Prostate gland (tissue), 2 donors: ENCODE measurements around the gene PCDH9. TPM values are rescaled to one million over a fixed set of nuclear protein-coding genes. Genes with fewer than 3 reads are reported as not detected.
"Not testable (repeated sequence)": the region's sequence is repeated elsewhere in the genome, so short reads cannot be mapped to it uniquely, and the experiment has no call there.

Source experiments
- DNase-seq: peaks from one replicate; pipeline ENCODE4 v3.0.0-alpha.2; 2019; ENCODE audit warnings: low spot score
- H3K27ac ChIP-seq, 2 donors: fragments of 200-600 bp; sonication (generic); 2 replicates each; pipeline ENCODE4 v1.5.1; 2017 to 2019
- H3K27me3 ChIP-seq: fragments of 200-600 bp; sonication (generic); replicated peaks from 2 replicates; pipeline ENCODE4 v1.5.1; 2019; ENCODE audit not compliant: insufficient read depth
- H3K36me3 ChIP-seq, 2 donors: fragments of 200-600 bp; sonication (generic); 1 replicate in 1 of 2; 2 replicates in 1 of 2; pipeline versions ENCODE4 v1.5.1 to v1.8.1; 2017 to 2019
- H3K4me1 ChIP-seq: fragments of 200-600 bp; sonication (generic); replicated peaks from 2 replicates; pipeline ENCODE4 v1.5.1; 2019
- H3K4me3 ChIP-seq, 2 donors: fragments of 200-600 bp; sonication (generic); 2 replicates each; pipeline ENCODE4 v1.5.1; 2017 to 2019
- H3K9me3 ChIP-seq: fragments of 200-600 bp; sonication (generic); 2 replicates; pipeline ENCODE4 v1.5.1; 2017
- POLR2A ChIP-seq: fragments of 450-650 bp; IDR thresholded peaks from one replicate; pipeline ENCODE4 v1.6.1; 2016; ENCODE audit warnings: antibody characterized with exemption, mild to moderate bottlenecking
- POLR2AphosphoS5 ChIP-seq: sonication (generic); formaldehyde crosslinking; IDR thresholded peaks from one replicate; pipeline ENCODE4 v1.6.1; 2017; ENCODE audit warnings: antibody characterized with exemption
- WGBS: methylation state at CpG from one replicate; pipeline ENCODE4 v1.1.5; 2018; 5-methylcytosine and 5-hydroxymethylcytosine counted together
- intact Hi-C: fragments of 100-400 bp; cut with DNase I; formaldehyde crosslinking; loops from one replicate; pipeline ENCODE4 v1.14.2; 2022
- total RNA-seq, 2 donors: library from RNA; depleted of rRNA; stranded (reverse); fragments of >200 nt; gene quantifications; one replicate each; pipeline ENCODE4 v1.1.0, GENCODE V29; 2016
- TF ChIP-seq, protein P1 (sequence below), 4 experiments: fragments of 200-600 bp in 2 of 4; fragments of 450-650 bp in 2 of 4; sonication (generic) in 2 of 4; IDR thresholded peaks; 1 replicate in 3 of 4; 2 replicates in 1 of 4; pipeline ENCODE4 v1.5.1; 2016 to 2019; ENCODE audit warnings: antibody characterized with exemption in 4 of 4, mild to moderate bottlenecking in 2 of 4, moderate library complexity in 2 of 4

PCDH9 gene
- total RNA-seq, 2 donors from 2014 or later: 1.8 to 5.5 TPM

DNA sequence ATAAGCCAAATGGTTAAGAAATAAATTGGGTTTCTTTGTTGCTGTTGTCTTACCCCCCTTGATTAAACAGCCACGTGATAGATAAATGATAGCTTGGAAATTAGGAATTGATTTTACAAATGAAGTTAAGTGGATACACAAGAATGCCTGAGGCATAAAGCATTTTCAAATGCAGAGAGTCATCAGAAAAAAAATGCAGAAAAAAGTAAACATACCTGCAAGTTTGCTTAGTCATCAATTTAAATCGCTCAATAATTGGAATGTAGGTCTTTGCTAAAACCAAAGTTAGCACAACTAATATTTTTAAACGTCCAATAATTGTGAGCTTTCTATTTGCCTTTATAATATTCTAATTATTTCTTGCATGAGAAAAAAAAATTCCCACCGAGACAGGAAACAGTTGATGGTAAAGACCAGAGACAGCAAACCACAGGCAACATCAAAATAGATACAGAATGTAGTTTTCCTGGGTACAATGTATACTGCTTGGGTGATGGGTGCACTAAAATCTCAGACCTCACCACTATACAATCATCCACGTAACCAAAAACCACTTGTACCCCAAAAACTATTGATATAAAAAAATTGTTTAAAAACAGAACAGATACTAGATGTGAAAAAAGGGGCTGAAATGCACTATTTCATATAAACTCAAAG lies 924.0 kb downstream of the PCDH9 start:
- WGBS: 74% methylated on average over 5 of the region's 5 CpGs
- intact Hi-C loops: no loop called here
- H3K4me3 ChIP-seq: no peak overlapping the region
- no peak for DNase-seq
- TF ChIP-seq POLR2AphosphoS5: no peak
- TF ChIP-seq POLR2A: no peak
- TF ChIP-seq, protein P1, sequence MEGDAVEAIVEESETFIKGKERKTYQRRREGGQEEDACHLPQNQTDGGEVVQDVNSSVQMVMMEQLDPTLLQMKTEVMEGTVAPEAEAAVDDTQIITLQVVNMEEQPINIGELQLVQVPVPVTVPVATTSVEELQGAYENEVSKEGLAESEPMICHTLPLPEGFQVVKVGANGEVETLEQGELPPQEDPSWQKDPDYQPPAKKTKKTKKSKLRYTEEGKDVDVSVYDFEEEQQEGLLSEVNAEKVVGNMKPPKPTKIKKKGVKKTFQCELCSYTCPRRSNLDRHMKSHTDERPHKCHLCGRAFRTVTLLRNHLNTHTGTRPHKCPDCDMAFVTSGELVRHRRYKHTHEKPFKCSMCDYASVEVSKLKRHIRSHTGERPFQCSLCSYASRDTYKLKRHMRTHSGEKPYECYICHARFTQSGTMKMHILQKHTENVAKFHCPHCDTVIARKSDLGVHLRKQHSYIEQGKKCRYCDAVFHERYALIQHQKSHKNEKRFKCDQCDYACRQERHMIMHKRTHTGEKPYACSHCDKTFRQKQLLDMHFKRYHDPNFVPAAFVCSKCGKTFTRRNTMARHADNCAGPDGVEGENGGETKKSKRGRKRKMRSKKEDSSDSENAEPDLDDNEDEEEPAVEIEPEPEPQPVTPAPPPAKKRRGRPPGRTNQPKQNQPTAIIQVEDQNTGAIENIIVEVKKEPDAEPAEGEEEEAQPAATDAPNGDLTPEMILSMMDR (IDR thresholded peaks at IDR 0.05): no peak
- H3K9me3 ChIP-seq: no peaks in the 10 kb centered on the region
- H3K27me3 ChIP-seq: no peaks in the 10 kb centered on the region
- H3K4me1 ChIP-seq: no peaks in the 10 kb centered on the region
- H3K27ac ChIP-seq: no peak overlapping the region
- no peaks in the 10 kb centered on the region for H3K36me3 ChIP-seq

DNA sequence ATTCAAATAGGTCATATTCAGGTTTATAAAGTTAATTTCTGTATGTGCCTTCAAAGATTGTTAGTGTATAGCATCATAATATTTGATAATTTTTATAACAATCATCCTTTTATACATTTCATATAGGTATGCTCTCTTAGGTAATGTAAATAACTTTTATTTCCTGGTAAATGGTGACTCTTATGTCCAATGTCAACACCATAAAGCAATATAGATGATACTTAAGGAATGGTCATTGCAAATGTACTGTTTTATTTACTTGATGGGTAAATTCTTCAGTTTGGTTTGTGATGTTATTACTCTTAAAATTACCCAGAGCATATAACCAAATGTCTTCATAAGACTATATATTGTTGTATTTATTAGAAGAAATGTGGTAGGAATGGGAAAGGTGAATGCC lies 928.7 kb downstream of the PCDH9 start:
- Histone ChIP-seq H3K27ac (no peak overlapping the region), H3K4me3 (no peak overlapping the region), H3K4me1 (no peaks in the 10 kb centered on the region), H3K27me3 (no peaks in the 10 kb centered on the region), H3K9me3 (no peaks in the 10 kb centered on the region), H3K36me3 (no peaks in the 10 kb centered on the region)
- intact Hi-C loops: no loop called here
- no peak for DNase-seq
- TF ChIP-seq, protein P1 (IDR thresholded peaks at IDR 0.05): no peak
- TF ChIP-seq POLR2AphosphoS5 (no peak), POLR2A (no peak)

DNA sequence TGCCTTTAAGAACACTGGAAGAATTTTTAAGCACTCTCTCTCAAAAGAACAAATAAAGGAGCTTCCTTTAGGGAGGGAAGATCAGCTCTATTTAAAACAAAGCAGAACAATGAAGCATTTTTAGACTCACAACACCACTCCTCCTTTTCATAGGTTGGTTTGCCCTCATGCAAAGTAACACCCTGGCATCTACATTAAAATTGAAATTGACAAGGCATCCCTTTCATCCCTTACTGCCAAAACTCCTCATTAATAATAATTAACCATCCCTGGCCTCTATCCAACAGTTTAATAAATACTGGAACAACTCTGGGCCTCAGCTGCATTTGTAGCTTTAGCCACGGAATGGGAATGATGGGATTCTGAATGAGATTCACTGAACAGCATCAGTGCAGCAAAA lies 929.1 kb downstream of the PCDH9 start:
- Histone ChIP-seq H3K9me3 (no peaks in the 10 kb centered on the region), H3K36me3 (no peaks in the 10 kb centered on the region), H3K27me3 (no peaks in the 10 kb centered on the region), H3K27ac (no peak overlapping the region), H3K4me3 (no peak overlapping the region), H3K4me1 (no peaks in the 10 kb centered on the region)
- no peak for DNase-seq
- TF ChIP-seq, protein P1 (IDR thresholded peaks at IDR 0.05): no peak
- no peak for TF ChIP-seq POLR2AphosphoS5
- no peak for TF ChIP-seq POLR2A
- intact Hi-C loops: no loop called here
- WGBS: 52% methylated on average over 1 of the region's 1 CpG

DNA sequence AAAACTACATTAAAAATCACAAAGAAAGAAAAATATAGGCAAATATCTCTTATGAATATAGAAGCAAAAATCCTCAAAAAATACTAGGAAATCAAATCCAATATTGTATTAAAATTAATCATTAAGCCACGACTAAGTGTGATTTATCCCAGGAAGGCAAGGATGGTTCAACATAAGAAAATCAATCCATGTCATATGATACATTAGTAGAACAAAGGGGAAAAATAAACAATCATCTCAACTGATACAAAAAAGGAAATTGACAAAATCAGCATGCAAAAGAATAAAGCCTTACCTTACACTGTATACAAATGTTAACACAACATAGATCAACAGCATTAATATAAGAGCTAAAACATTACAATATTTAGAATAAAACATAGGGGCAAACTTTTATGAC lies 933.3 kb downstream of the PCDH9 start:
- no peak overlapping the region for H3K27ac ChIP-seq
- no peak for DNase-seq
- H3K4me1 ChIP-seq: no peaks in the 10 kb centered on the region
- TF ChIP-seq POLR2AphosphoS5 (no peak), POLR2A (no peak)
- TF ChIP-seq, protein P1 (IDR thresholded peaks at IDR 0.05): no peak
- H3K4me3 ChIP-seq: no peak overlapping the region
- intact Hi-C loops: no loop called here
- WGBS: 83% methylated on average over 1 of the region's 1 CpG
- H3K9me3 ChIP-seq: no peaks in the 10 kb centered on the region
- H3K27me3 ChIP-seq: no peaks in the 10 kb centered on the region
- H3K36me3 ChIP-seq: no peaks in the 10 kb centered on the region

DNA sequence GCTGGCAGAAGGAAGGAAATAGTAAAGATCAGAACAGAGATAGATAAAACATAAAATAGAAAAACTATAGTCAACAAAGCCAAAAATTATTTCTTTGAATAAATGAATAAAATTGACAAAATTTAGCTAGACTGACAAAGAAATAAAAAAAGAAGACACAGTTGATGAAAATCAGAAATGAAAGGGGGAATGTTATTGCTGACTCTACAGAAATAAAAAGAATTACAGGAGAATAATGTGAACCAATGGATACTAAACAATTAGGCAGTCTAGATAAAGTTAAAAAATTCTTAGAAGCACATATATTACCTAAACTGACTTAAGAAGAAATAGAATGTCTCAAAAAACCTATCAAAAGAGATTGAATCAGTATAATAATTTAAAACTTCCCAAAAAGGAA lies 933.8 kb downstream of the PCDH9 start:
- TF ChIP-seq POLR2A: no peak
- TF ChIP-seq, protein P1 (IDR thresholded peaks at IDR 0.05): no peak
- TF ChIP-seq POLR2AphosphoS5: no peak
- intact Hi-C loops: no loop called here
- Histone ChIP-seq H3K36me3 (no peaks in the 10 kb centered on the region), H3K27me3 (no peaks in the 10 kb centered on the region), H3K9me3 (no peaks in the 10 kb centered on the region), H3K4me1 (no peaks in the 10 kb centered on the region), H3K4me3 (no peak overlapping the region), H3K27ac (no peak overlapping the region)
- no peak for DNase-seq

DNA sequence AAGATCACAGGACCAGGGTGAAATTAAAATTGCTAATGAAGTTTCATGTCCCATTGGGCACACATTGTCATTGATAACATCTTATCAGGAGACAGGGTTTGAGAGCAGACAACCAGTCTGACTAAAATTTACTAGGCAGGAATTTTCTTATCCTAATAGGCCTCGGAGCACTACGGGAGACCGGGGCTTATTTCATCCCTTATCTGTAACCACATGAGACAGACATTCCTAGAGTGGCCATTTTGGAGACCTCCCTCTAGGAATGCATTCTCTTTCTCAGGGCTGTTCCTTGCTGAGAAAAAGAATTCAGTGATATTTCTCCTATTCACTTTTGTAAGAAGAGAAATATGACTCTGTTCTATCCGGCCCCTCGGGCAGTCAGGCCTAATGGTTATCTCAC lies 943.3 kb downstream of the PCDH9 start:
- H3K9me3 ChIP-seq, intact Hi-C loops, H3K4me3 ChIP-seq, H3K4me1 ChIP-seq, H3K27me3 ChIP-seq, H3K27ac ChIP-seq, DNase-seq, H3K36me3 ChIP-seq: not testable (repeated sequence)
- WGBS: 93% methylated on average over 5 of the region's 5 CpGs
